Thymus (tissue), 11 donors: ENCODE measurements around the gene MGLL. TPM values are rescaled to one million over a fixed set of nuclear protein-coding genes. Genes with fewer than 3 reads are reported as not detected.

Experiments used
- DNase-seq, 9 donors: peaks; one replicate each; pipeline ENCODE4 v3.0.0-alpha.2; 2013; ENCODE audit warnings: low spot score in 9 of 9, low read depth in 6 of 9, missing footprints in 1 of 9
- H3K27ac ChIP-seq, 2 donors: one replicate each; pipeline ENCODE4 v1.5.1; 2013; ENCODE audit warnings: control low read depth in 1 of 2, low read depth in 1 of 2, low read length in 1 of 2, mild to moderate bottlenecking in 1 of 2, moderate library complexity in 1 of 2
- H3K27me3 ChIP-seq, 2 donors: one replicate each; pipeline ENCODE4 v1.5.1; 2013; ENCODE audit warnings: low read length in 1 of 2; ENCODE audit not compliant: control insufficient read depth in 2 of 2, insufficient read depth in 1 of 2
- H3K36me3 ChIP-seq, 2 donors: one replicate each; pipeline ENCODE4 v1.5.1; 2013; ENCODE audit warnings: low read length in 1 of 2, mild to moderate bottlenecking in 1 of 2, moderate library complexity in 1 of 2; ENCODE audit not compliant: control insufficient read depth in 2 of 2, insufficient read depth in 2 of 2
- H3K4me1 ChIP-seq, 2 donors: one replicate each; pipeline ENCODE4 v1.5.1; 2013; ENCODE audit warnings: low read length in 2 of 2; ENCODE audit not compliant: control insufficient read depth in 2 of 2, insufficient read depth in 2 of 2
- H3K4me3 ChIP-seq, 2 donors: one replicate each; pipeline ENCODE4 v1.5.1; 2013; ENCODE audit warnings: low read length in 2 of 2, control low read depth in 1 of 2, mild to moderate bottlenecking in 1 of 2
- H3K9me3 ChIP-seq, 2 donors: one replicate each; pipeline ENCODE4 v1.5.1; 2013; ENCODE audit warnings: low read length in 1 of 2, mild to moderate bottlenecking in 1 of 2; ENCODE audit not compliant: control insufficient read depth in 2 of 2, insufficient read depth in 1 of 2
- WGBS: extraction: QIAGEN DNeasy Blood & Tissue Kit; methylation state at CpG from one replicate; pipeline ENCODE4 v1.1.7; 2013; 5-methylcytosine and 5-hydroxymethylcytosine counted together
- polyA plus RNA-seq: library from polyadenylated mRNA; stranded (reverse); fragments of 200-250 nt; gene quantifications from one replicate; pipeline ENCODE4 v1.2.3, GENCODE V29; 2013
- total RNA-seq: library from RNA; stranded (reverse); fragments of 120-200 nt; gene quantifications from one replicate; pipeline ENCODE4 v1.2.4, GENCODE V29; 2013
- donor health status: healthy.

MGLL gene
- total and polyA plus RNA-seq, 2 donors = 5.4 to 15.2 TPM

GRCh38 chr3:127736801-127737539 lies 85.3 kb downstream of the MGLL start:
- 97% methylated on average over 10 of the region's 10 CpGs for WGBS
- DNase-seq = no peak
- Histone ChIP-seq H3K27ac (no peak overlapping the region), H3K9me3 (no peaks in the 10 kb centered on the region), H3K27me3 (no peaks in the 10 kb centered on the region), H3K4me3 (no peak overlapping the region), H3K36me3 (no peaks in the 10 kb centered on the region), H3K4me1 (peaks cover 5 to 48% of the 10 kb centered on the region in 2 donors)

GRCh38 chr3:127735767-127736693 lies 86.3 kb downstream of the MGLL start:
- Histone ChIP-seq H3K27me3 (no peaks in the 10 kb centered on the region), H3K9me3 (no peaks in the 10 kb centered on the region), H3K4me1 (peaks cover 5 to 48% of the 10 kb centered on the region in 2 donors), H3K36me3 (no peaks in the 10 kb centered on the region), H3K4me3 (no peak overlapping the region), H3K27ac (no peak overlapping the region)
- no peak for DNase-seq
- WGBS = 89% methylated on average over 9 of the region's 9 CpGs

- H3K36me3 ChIP-seq = no peaks in the 10 kb centered on the region
- DNase-seq = no peak
- 38% methylated on average over 8 of the region's 8 CpGs for WGBS
- H3K9me3 ChIP-seq = no peaks in the 10 kb centered on the region
- H3K4me3 ChIP-seq = no peak overlapping the region
- H3K4me1 ChIP-seq = peaks cover 5 to 48% of the 10 kb centered on the region in 2 donors
- no peak overlapping the region for H3K27ac ChIP-seq
- no peaks in the 10 kb centered on the region for H3K27me3 ChIP-seq
Observed at GRCh38 chr3:127734754-127735473, 87.4 kb downstream of the MGLL start.

- H3K4me1 ChIP-seq = peaks cover 5 to 44% of the 10 kb centered on the region in 2 donors
- no peaks in the 10 kb centered on the region for H3K36me3 ChIP-seq
- H3K27ac ChIP-seq = no peak overlapping the region
- no peaks in the 10 kb centered on the region for H3K27me3 ChIP-seq
- no peak for DNase-seq
- H3K9me3 ChIP-seq = no peaks in the 10 kb centered on the region
- WGBS = 96% methylated on average over 12 of the region's 12 CpGs
- no peak overlapping the region for H3K4me3 ChIP-seq
Observed at GRCh38 chr3:127734181-127734720, 88.1 kb downstream of the MGLL start.

GRCh38 chr3:127733781-127734180 lies 88.5 kb downstream of the MGLL start:
- 94% methylated on average over 10 of the region's 10 CpGs for WGBS
- no peak overlapping the region for H3K27ac ChIP-seq
- H3K4me1 ChIP-seq = peaks cover 5 to 39% of the 10 kb centered on the region in 2 donors

GRCh38 chr3:127732879-127733350 lies 89.4 kb downstream of the MGLL start:
- H3K4me3 ChIP-seq = no peak overlapping the region
- no peaks in the 10 kb centered on the region for H3K9me3 ChIP-seq
- 94% methylated on average over 9 of the region's 9 CpGs for whole genome bisulfite sequencing
- H3K27ac ChIP-seq = no peak overlapping the region
- DNase-seq = no peak
- no peaks in the 10 kb centered on the region for H3K36me3 ChIP-seq
- no peaks in the 10 kb centered on the region for H3K27me3 ChIP-seq
- H3K4me1 ChIP-seq = peaks cover 0 to 30% of the 10 kb centered on the region in 2 donors

More at GRCh38 chr3:127733781-127734180, 88.5 kb downstream of the MGLL start:
- DNase-seq = no peak
- no peak overlapping the region for H3K4me3 ChIP-seq
- H3K9me3 ChIP-seq = no peaks in the 10 kb centered on the region
- no peaks in the 10 kb centered on the region for H3K36me3 ChIP-seq
- no peaks in the 10 kb centered on the region for H3K27me3 ChIP-seq

GRCh38 chr3:127732303-127732702 lies 90.0 kb downstream of the MGLL start:
- Histone ChIP-seq H3K4me3 (no peak overlapping the region), H3K9me3 (no peaks in the 10 kb centered on the region), H3K27me3 (no peaks in the 10 kb centered on the region), H3K36me3 (no peaks in the 10 kb centered on the region), H3K4me1 (peaks cover 0 to 26% of the 10 kb centered on the region in 2 donors), H3K27ac (no peak overlapping the region)
- WGBS = 96% methylated on average over 4 of the region's 4 CpGs
- DNase-seq = no peak

- Histone ChIP-seq H3K4me3 (no peak overlapping the region), H3K36me3 (no peaks in the 10 kb centered on the region), H3K27ac (no peak overlapping the region), H3K4me1 (peaks cover 0 to 26% of the 10 kb centered on the region in 2 donors), H3K27me3 (no peaks in the 10 kb centered on the region), H3K9me3 (no peaks in the 10 kb centered on the region)
- no peak for DNase-seq
- WGBS = 95% methylated on average over 12 of the region's 12 CpGs
Observed at GRCh38 chr3:127731546-127732289, 90.6 kb downstream of the MGLL start.
